Upper lobe of left lung (tissue), 4 donors: Measurements from ENCODE around the gene NAA40.

Source experiments
- POLR2A ChIP-seq, 4 donors: fragments of 450-650 bp; IDR thresholded peaks; one replicate each; pipeline ENCODE4 v1.5.1; 2016 to 2017; ENCODE audit warnings: antibody characterized with exemption in 4 of 4, mild to moderate bottlenecking in 2 of 4
- POLR2AphosphoS5 ChIP-seq, 2 donors: sonication (generic); formaldehyde crosslinking; IDR thresholded peaks; one replicate each; pipeline ENCODE4 v1.5.1; 2017; ENCODE audit warnings: antibody characterized with exemption in 2 of 2
- TF ChIP-seq, protein P1 (sequence below), 6 experiments: fragments of 450-650 bp in 4 of 6; fragments of 200-600 bp in 2 of 6; sonication (generic) in 2 of 6; IDR thresholded peaks; one replicate each; pipeline ENCODE4 v1.5.1; 2016 to 2019; ENCODE audit warnings: antibody characterized with exemption in 6 of 6

DNA sequence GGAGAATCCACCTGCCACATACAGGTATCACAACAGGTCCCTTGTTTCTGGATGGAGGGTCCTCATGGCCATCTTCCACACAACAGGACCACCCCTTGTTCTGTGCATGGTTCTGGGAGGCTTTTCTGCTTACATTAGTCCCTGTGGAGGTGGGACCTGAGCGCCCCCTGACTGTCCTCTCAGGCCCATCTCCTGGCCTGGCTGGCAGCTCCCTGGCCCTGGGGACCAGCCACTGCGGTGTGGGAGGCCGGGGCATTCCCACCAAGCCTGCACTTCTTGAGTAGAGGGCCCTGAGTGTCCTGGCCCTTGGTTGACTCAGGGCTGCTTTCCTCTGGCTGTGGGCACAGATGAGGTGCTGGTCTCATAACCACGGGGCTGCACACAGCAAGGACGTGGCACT is 40.6 kb downstream of the NAA40 start:
- TF ChIP-seq, protein P1, sequence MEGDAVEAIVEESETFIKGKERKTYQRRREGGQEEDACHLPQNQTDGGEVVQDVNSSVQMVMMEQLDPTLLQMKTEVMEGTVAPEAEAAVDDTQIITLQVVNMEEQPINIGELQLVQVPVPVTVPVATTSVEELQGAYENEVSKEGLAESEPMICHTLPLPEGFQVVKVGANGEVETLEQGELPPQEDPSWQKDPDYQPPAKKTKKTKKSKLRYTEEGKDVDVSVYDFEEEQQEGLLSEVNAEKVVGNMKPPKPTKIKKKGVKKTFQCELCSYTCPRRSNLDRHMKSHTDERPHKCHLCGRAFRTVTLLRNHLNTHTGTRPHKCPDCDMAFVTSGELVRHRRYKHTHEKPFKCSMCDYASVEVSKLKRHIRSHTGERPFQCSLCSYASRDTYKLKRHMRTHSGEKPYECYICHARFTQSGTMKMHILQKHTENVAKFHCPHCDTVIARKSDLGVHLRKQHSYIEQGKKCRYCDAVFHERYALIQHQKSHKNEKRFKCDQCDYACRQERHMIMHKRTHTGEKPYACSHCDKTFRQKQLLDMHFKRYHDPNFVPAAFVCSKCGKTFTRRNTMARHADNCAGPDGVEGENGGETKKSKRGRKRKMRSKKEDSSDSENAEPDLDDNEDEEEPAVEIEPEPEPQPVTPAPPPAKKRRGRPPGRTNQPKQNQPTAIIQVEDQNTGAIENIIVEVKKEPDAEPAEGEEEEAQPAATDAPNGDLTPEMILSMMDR (IDR thresholded peaks at IDR 0.05) = no peak
- no peak for TF ChIP-seq POLR2AphosphoS5 (IDR thresholded peaks at IDR 0.05)
- no peak for TF ChIP-seq POLR2A (IDR thresholded peaks at IDR 0.05)
